Type B pancreatic cell (in vitro differentiated cells): Measurements from ENCODE around the gene ASCC1. TPM values are rescaled to one million over a fixed set of nuclear protein-coding genes. Genes with fewer than 3 reads are reported as not detected.
A peak's percentile ranks its signal among the peaks of the same experiment; 100 is the strongest.

Experiments
- DNase-seq: peaks from one replicate; pipeline ENCODE4 v3.0.0; 2021; ENCODE audit warnings: mixed read lengths; ENCODE audit not compliant: unreplicated experiment; ENCODE audit errors: extremely low spot score
- H3K27ac Mint-ChIP-seq: 2 replicates; pipeline ENCODE4 v1.8.0; 2021; ENCODE audit warnings: mild to moderate bottlenecking, mixed read lengths
- H3K27me3 Mint-ChIP-seq: 2 replicates; pipeline ENCODE4 v1.8.0; 2021; ENCODE audit warnings: mixed read lengths
- H3K36me3 Mint-ChIP-seq: 2 replicates; pipeline ENCODE4 v1.8.0; 2021; ENCODE audit warnings: mixed read lengths
- H3K4me1 Mint-ChIP-seq: one replicate; pipeline ENCODE4 v1.8.0; 2021; ENCODE audit warnings: mixed read lengths; ENCODE audit not compliant: unreplicated experiment
- H3K4me3 Mint-ChIP-seq: 2 replicates; pipeline ENCODE4 v1.8.0; 2021; ENCODE audit warnings: mild to moderate bottlenecking, mixed read lengths
- H3K9me3 Mint-ChIP-seq: 2 replicates; pipeline ENCODE4 v1.8.0; 2021; ENCODE audit warnings: mixed read lengths
- total RNA-seq: library from RNA; stranded (reverse); gene quantifications from 2 replicates; pipeline ENCODE4 v1.2.1, GENCODE V29; 2021; ENCODE audit warnings: low replicate concordance
- TF ChIP-seq, protein P1 (sequence below): fragments of 200-600 bp; sonication (generic); conservative IDR thresholded peaks from 2 replicates; pipeline ENCODE4 v1.5.0; 2021; ENCODE audit warnings: antibody characterized with exemption, mild to moderate bottlenecking

Gene ASCC1
- total RNA-seq, 1 donor from 2014 or later: 32.8 TPM

DNA sequence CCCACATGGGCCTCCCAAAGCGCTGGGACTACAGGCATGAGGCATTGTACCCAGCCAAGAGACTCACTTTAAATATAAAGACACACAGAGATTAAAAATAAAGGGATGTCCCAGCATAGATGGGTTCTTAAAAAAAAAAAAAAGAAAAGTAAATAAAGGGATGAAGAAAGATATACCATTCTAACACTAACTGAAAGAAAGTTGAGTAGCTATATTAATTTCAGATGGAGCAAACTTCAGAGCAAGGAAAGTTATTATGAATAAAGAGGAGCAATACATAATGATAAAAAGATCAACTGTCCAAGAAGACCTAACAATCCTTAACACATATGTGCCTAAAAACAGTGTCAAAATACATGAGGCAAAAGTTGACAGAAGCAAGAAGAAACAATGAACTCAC lies 94.7 kb downstream of the ASCC1 start:
- Mint-ChIP-seq H3K4me3 (no peak overlapping the region), H3K4me1 (peaks cover 15% of the 10 kb centered on the region), H3K27me3 (no peaks in the 10 kb centered on the region), H3K36me3 (peaks cover 26% of the 10 kb centered on the region), H3K27ac (no peak overlapping the region), H3K9me3 (peaks cover 12% of the 10 kb centered on the region)
- DNase-seq: no peak
- TF ChIP-seq, protein P1, sequence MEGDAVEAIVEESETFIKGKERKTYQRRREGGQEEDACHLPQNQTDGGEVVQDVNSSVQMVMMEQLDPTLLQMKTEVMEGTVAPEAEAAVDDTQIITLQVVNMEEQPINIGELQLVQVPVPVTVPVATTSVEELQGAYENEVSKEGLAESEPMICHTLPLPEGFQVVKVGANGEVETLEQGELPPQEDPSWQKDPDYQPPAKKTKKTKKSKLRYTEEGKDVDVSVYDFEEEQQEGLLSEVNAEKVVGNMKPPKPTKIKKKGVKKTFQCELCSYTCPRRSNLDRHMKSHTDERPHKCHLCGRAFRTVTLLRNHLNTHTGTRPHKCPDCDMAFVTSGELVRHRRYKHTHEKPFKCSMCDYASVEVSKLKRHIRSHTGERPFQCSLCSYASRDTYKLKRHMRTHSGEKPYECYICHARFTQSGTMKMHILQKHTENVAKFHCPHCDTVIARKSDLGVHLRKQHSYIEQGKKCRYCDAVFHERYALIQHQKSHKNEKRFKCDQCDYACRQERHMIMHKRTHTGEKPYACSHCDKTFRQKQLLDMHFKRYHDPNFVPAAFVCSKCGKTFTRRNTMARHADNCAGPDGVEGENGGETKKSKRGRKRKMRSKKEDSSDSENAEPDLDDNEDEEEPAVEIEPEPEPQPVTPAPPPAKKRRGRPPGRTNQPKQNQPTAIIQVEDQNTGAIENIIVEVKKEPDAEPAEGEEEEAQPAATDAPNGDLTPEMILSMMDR: no peak

GRCh38 chr10:72116372-72116771 lies 99.7 kb downstream of the ASCC1 start:
- Mint-ChIP-seq H3K27ac (no peak overlapping the region), H3K36me3 (peaks cover 31% of the 10 kb centered on the region), H3K27me3 (no peaks in the 10 kb centered on the region), H3K4me3 (no peak overlapping the region), H3K9me3 (peaks cover 11% of the 10 kb centered on the region), H3K4me1 (peaks cover 7% of the 10 kb centered on the region)
- TF ChIP-seq, protein P1: no peak
- no peak for DNase-seq

DNA sequence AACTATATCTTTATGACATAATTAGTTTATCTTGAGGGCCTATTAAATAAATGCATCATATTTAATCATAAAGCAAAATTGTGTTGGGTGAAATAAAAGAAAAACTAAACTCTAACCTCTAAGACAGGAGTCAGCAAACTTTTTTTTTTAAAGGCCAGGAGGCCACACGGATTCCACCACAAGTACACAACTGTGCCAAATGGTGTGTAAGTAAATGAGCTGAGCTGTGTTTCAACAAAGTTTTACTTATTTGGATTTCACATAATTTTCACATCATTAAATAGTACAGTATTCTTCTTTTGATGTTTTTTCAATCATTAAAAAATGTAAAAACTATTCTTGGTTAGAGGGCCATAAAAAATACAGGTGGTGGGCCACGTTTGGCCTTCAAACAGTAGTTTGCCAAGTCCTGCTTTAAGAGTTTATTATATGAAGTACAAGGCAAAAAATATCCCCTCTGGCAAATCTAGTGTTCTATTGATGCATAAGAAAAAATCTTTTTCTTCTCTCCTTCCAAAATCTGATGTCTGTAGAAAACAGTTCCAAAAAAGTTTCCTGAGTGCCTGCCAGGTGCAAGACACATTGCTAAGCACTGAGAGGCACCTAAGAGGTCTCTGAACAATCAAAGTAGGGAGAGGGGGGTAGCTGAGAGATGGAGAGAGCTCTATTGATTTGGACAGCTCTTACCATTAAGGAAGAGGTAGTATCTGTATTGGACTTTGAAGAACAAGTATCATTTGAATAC lies 101.2 kb downstream of the ASCC1 start:
- Mint-ChIP-seq H3K9me3 (peaks cover 11% of the 10 kb centered on the region), H3K4me3 (no peak overlapping the region), H3K4me1 (peaks cover 16% of the 10 kb centered on the region), H3K27me3 (no peaks in the 10 kb centered on the region), H3K27ac (no peak overlapping the region), H3K36me3 (peaks cover 31% of the 10 kb centered on the region)
- DNase-seq: no peak
- TF ChIP-seq, protein P1: no peak

DNA sequence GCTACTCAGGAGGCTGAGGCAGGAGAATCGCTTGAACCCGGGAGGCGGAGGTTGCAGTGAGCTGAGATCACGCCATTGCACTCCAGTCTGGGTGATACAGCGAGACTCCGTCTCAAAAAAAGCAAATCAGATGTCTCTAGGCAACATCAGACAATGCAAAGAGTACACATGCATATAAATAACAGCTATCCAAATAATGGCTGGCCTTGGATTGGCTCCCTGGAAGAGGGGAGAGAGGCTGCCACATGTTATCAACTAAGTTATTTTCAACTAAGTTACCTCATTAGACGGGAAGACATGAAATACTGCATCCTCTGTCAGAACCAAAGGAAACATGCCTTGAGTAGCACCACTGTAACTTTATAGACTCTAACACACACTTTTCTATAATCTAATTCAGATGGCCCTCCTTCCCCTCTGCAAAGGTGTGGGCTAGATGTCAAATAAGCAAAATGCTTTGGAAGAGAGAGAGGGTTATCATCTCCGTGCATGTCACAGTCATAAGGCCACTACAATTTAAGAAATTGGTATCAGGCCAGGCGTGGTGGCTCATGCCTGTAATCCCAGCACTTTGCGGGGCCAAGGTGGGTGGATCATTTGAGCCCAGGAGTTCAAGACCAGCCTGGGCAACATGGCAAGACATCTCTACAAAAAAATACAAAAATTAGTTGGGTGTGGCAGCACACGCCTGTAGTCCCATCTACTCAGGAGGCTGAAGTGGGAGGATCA lies 105.2 kb downstream of the ASCC1 start:
- no peak for DNase-seq
- Mint-ChIP-seq H3K4me3 (no peak overlapping the region), H3K9me3 (no peaks in the 10 kb centered on the region), H3K27me3 (no peaks in the 10 kb centered on the region), H3K4me1 (peaks cover 32% of the 10 kb centered on the region), H3K36me3 (peaks cover 12% of the 10 kb centered on the region), H3K27ac (no peak overlapping the region)
- TF ChIP-seq, protein P1: no peak

- H3K36me3 Mint-ChIP-seq: peaks cover 4% of the 10 kb centered on the region
- peak overlapping the region; percentile 28 for H3K27ac Mint-ChIP-seq
- peaks cover 25% of the 10 kb centered on the region for H3K4me1 Mint-ChIP-seq
- TF ChIP-seq, protein P1: no peak
- DNase-seq: no peak
- H3K27me3 Mint-ChIP-seq: no peaks in the 10 kb centered on the region
- no peak overlapping the region for H3K4me3 Mint-ChIP-seq
- no peaks in the 10 kb centered on the region for H3K9me3 Mint-ChIP-seq
These were observed 106.4 kb downstream of the ASCC1 start for GRCh38 chr10:72109636-72110157.
